GM23338 (cell line): Measurements from ENCODE around the gene ATG4B.

ENCODE experiments used
- CREB1 ChIP-seq: fragments of 250-450 bp; sonication (Bioruptor Pico); IDR thresholded peaks from 2 replicates; pipeline ENCODE4 v1.5.0; 2020; ENCODE audit warnings: low read depth, mild to moderate bottlenecking, moderate library complexity
- EZH2 ChIP-seq: fragments of 200-600 bp; sonication (generic); IDR thresholded peaks from one replicate; pipeline ENCODE4 v1.8.0; 2017; ENCODE audit warnings: antibody characterized with exemption, mild to moderate bottlenecking, low read depth; ENCODE audit not compliant: unreplicated experiment
- EZH2phosphoT487 ChIP-seq: fragments of 200-600 bp; sonication (generic); IDR thresholded peaks from one replicate; pipeline ENCODE4 v1.8.1; 2018; ENCODE audit warnings: antibody characterized with exemption; ENCODE audit not compliant: unreplicated experiment
- JUNB ChIP-seq: IDR thresholded peaks from one replicate; pipeline ENCODE4 v1.6.1; 2016; ENCODE audit warnings: antibody characterized with exemption; ENCODE audit not compliant: unreplicated experiment
- NANOG ChIP-seq: IDR thresholded peaks from 2 replicates; pipeline ENCODE4 v1.6.1; 2016; ENCODE audit warnings: antibody characterized with exemption, borderline replicate concordance
- POLR2AphosphoS5 ChIP-seq: IDR thresholded peaks from 2 replicates; pipeline ENCODE4 v1.6.1; 2016; ENCODE audit warnings: antibody characterized with exemption, low read depth
- STAT1 ChIP-seq: IDR thresholded peaks from one replicate; pipeline ENCODE4 v1.6.1; 2016; ENCODE audit warnings: antibody characterized with exemption; ENCODE audit not compliant: unreplicated experiment
- ZNF114 ChIP-seq: fragments of 250-450 bp; sonication (Bioruptor Pico); IDR thresholded peaks from 2 replicates; pipeline ENCODE4 v1.5.0; 2020; ENCODE audit warnings: mild to moderate bottlenecking, moderate library complexity
- ZNF331 ChIP-seq: fragments of 250-450 bp; sonication (Bioruptor Pico); IDR thresholded peaks from 2 replicates; pipeline ENCODE4 v1.5.0; 2020; ENCODE audit warnings: low read depth, mild to moderate bottlenecking, moderate library complexity
- TF ChIP-seq, protein P1 (sequence below), 2 experiments: fragments of 200-600 bp in 1 of 2; sonication (generic) in 1 of 2; conservative IDR thresholded peaks; 2 replicates each; pipeline versions ENCODE4 v1.5.1 to v1.6.1; 2016 to 2017; ENCODE audit warnings: antibody characterized with exemption in 2 of 2, low read depth in 2 of 2, mild to moderate bottlenecking in 2 of 2, moderate library complexity in 1 of 2
- TF ChIP-seq, protein P2 (sequence below): IDR thresholded peaks from one replicate; pipeline ENCODE4 v1.6.1; 2018; ENCODE audit warnings: antibody characterized with exemption; ENCODE audit not compliant: unreplicated experiment

DNA sequence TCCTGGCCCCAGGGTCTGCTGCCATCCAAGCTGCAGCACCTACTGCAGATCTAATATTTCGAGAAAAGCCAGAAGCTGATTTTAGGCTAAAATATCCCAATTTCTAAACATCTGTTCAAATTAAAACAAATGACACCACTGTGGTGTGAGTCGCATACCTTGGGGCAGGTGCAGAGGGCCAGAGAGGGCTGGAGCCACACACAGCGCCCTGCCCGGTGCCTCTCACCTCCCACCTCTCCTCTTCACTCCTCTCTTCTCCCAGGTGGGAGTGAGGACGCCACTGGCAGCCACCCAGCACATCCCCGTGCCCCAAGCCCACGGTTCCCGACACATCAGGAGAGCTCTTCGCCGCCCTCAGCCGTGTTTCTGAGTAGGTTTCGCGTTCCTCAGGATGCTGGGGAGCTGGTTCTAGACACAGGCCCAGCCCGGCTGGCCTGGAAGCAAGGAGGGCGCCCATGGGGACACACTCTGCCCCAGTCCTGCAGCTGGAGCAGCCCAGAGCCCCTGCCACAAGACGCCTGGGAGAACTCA is 21.9 kb upstream of the ATG4B start:
- TF ChIP-seq, protein P1, sequence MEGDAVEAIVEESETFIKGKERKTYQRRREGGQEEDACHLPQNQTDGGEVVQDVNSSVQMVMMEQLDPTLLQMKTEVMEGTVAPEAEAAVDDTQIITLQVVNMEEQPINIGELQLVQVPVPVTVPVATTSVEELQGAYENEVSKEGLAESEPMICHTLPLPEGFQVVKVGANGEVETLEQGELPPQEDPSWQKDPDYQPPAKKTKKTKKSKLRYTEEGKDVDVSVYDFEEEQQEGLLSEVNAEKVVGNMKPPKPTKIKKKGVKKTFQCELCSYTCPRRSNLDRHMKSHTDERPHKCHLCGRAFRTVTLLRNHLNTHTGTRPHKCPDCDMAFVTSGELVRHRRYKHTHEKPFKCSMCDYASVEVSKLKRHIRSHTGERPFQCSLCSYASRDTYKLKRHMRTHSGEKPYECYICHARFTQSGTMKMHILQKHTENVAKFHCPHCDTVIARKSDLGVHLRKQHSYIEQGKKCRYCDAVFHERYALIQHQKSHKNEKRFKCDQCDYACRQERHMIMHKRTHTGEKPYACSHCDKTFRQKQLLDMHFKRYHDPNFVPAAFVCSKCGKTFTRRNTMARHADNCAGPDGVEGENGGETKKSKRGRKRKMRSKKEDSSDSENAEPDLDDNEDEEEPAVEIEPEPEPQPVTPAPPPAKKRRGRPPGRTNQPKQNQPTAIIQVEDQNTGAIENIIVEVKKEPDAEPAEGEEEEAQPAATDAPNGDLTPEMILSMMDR (conservative IDR thresholded peaks at IDR 0.05; ENCODE audit: low read depth in 2 of 2): no peak
- TF ChIP-seq POLR2AphosphoS5 (no peak), EZH2phosphoT487 (no peak), EZH2 (no peak), NANOG (no peak), JUNB (no peak), ZNF331 (no peak), CREB1 (CRISPR knock-in tag) (no peak), ZNF114 (CRISPR knock-in tag) (no peak), STAT1 (no peak)
- TF ChIP-seq, protein P2, sequence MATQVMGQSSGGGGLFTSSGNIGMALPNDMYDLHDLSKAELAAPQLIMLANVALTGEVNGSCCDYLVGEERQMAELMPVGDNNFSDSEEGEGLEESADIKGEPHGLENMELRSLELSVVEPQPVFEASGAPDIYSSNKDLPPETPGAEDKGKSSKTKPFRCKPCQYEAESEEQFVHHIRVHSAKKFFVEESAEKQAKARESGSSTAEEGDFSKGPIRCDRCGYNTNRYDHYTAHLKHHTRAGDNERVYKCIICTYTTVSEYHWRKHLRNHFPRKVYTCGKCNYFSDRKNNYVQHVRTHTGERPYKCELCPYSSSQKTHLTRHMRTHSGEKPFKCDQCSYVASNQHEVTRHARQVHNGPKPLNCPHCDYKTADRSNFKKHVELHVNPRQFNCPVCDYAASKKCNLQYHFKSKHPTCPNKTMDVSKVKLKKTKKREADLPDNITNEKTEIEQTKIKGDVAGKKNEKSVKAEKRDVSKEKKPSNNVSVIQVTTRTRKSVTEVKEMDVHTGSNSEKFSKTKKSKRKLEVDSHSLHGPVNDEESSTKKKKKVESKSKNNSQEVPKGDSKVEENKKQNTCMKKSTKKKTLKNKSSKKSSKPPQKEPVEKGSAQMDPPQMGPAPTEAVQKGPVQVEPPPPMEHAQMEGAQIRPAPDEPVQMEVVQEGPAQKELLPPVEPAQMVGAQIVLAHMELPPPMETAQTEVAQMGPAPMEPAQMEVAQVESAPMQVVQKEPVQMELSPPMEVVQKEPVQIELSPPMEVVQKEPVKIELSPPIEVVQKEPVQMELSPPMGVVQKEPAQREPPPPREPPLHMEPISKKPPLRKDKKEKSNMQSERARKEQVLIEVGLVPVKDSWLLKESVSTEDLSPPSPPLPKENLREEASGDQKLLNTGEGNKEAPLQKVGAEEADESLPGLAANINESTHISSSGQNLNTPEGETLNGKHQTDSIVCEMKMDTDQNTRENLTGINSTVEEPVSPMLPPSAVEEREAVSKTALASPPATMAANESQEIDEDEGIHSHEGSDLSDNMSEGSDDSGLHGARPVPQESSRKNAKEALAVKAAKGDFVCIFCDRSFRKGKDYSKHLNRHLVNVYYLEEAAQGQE: no peak
